Measurements from ENCODE around the gene ZIC3.

ZIC3 gene

DNA sequence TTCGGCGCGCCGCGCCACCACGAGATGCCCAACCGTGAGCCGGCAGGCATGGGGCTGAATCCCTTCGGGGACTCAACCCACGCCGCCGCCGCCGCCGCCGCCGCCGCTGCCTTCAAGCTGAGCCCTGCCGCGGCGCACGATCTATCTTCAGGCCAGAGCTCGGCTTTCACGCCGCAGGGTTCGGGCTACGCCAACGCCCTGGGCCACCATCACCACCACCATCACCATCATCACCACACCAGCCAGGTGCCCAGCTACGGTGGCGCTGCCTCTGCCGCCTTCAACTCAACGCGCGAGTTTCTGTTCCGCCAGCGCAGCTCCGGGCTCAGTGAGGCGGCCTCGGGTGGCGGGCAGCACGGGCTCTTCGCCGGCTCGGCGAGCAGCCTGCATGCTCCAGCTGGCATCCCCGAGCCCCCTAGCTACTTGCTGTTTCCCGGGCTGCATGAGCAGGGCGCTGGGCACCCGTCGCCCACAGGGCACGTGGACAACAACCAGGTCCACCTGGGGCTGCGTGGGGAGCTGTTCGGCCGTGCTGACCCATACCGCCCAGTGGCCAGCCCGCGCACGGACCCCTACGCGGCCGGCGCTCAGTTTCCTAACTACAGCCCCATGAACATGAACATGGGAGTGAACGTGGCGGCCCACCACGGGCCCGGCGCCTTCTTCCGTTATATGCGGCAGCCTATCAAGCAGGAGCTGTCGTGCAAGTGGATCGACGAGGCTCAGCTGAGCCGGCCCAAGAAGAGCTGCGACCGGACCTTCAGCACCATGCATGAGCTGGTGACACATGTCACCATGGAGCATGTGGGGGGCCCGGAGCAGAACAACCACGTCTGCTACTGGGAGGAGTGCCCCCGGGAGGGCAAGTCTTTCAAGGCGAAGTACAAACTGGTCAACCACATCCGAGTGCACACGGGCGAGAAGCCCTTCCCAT is 1.1 kb downstream of the ZIC3 start:
- H2AFZ ChIP-seq (ENCODE audit: low read depth, low read length) = no peak overlapping the region
- H4K20me1 ChIP-seq (ENCODE audit: insufficient read depth, low read length) = no peaks in the 10 kb centered on the region
- TF ChIP-seq EZH2phosphoT487 (IDR thresholded peaks at IDR 0.05; ENCODE audit: low read depth) (no peak), CTCF (IDR thresholded peaks at IDR 0.05; ENCODE audit: low read depth, low read length) (no peak)
- H3K4me2 ChIP-seq (ENCODE audit: low read length) = no peak overlapping the region
- H3K36me3 ChIP-seq (replicated peaks; ENCODE audit: low read depth, low read length) = no peaks in the 10 kb centered on the region
- no peak overlapping the region for H3K9ac ChIP-seq (ENCODE audit: low read length)
- H3K4me3 ChIP-seq (ENCODE audit: low read length) = no peak overlapping the region
- H3K9me3 ChIP-seq (ENCODE audit: insufficient read depth, low read length) = no peaks in the 10 kb centered on the region
- no peaks in the 10 kb centered on the region for H3K79me2 ChIP-seq (ENCODE audit: low read length)
- H3K27ac ChIP-seq (ENCODE audit: low read length) = no peak overlapping the region
- no peaks in the 10 kb centered on the region for H3K4me1 ChIP-seq (ENCODE audit: low read length)
- H3K27me3 ChIP-seq (ENCODE audit: low read depth, low read length) = no peaks in the 10 kb centered on the region

DNA sequence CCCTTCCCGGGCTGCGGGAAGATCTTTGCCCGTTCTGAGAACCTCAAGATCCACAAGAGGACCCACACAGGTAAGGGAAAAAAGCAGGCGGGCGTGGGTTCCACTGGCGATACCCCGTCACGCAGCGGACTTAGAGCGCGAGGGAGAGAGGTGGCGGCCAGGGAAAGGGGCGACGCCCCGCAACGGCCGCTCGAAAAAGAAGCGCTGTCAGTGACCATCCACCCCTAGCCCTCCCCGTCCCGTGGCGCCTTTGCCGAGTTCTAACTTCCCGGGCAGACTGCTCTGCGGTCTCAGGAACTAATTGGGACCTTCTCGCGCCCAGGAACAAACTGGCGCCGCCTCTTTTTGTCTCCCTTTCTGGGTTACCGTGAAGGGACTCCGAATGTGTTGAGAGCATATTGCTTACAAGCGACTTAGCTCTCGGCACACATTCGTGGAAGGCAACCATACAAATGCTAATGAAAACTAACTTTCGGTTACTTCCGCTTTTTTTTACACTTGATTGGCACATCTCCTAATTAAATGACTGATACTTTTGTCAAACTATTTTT is 1.8 kb downstream of the ZIC3 start:
- H3K9ac ChIP-seq (ENCODE audit: low read length) = no peak overlapping the region
- no peak overlapping the region for H3K4me3 ChIP-seq (ENCODE audit: low read length)
- no peak overlapping the region for H3K27ac ChIP-seq (ENCODE audit: low read length)
- no peaks in the 10 kb centered on the region for H4K20me1 ChIP-seq (ENCODE audit: insufficient read depth, low read length)
- H3K79me2 ChIP-seq (ENCODE audit: low read length) = no peaks in the 10 kb centered on the region
- H3K4me1 ChIP-seq (ENCODE audit: low read length) = no peaks in the 10 kb centered on the region
- H3K36me3 ChIP-seq (replicated peaks; ENCODE audit: low read depth, low read length) = no peaks in the 10 kb centered on the region
- no peaks in the 10 kb centered on the region for H3K27me3 ChIP-seq (ENCODE audit: low read depth, low read length)
- no peak overlapping the region for H3K4me2 ChIP-seq (ENCODE audit: low read length)
- no peak for TF ChIP-seq CTCF (IDR thresholded peaks at IDR 0.05; ENCODE audit: low read depth, low read length)
- TF ChIP-seq EZH2phosphoT487 (IDR thresholded peaks at IDR 0.05; ENCODE audit: low read depth) = no peak
- H2AFZ ChIP-seq (ENCODE audit: low read depth, low read length) = no peak overlapping the region
- H3K9me3 ChIP-seq (ENCODE audit: insufficient read depth, low read length) = no peaks in the 10 kb centered on the region

GRCh38 chrX:137568741-137569469 is 3.0 kb downstream of the ZIC3 start:
- Histone ChIP-seq H3K9me3 (ENCODE audit: insufficient read depth, low read length) (no peaks in the 10 kb centered on the region), H3K9ac (ENCODE audit: low read length) (no peak overlapping the region), H3K36me3 (replicated peaks; ENCODE audit: low read depth, low read length) (no peaks in the 10 kb centered on the region), H2AFZ (ENCODE audit: low read depth, low read length) (no peak overlapping the region), H3K27ac (ENCODE audit: low read length) (no peak overlapping the region), H3K79me2 (ENCODE audit: low read length) (no peaks in the 10 kb centered on the region), H4K20me1 (ENCODE audit: insufficient read depth, low read length) (no peaks in the 10 kb centered on the region), H3K27me3 (ENCODE audit: low read depth, low read length) (no peaks in the 10 kb centered on the region), H3K4me2 (ENCODE audit: low read length) (no peak overlapping the region), H3K4me3 (ENCODE audit: low read length) (no peak overlapping the region), H3K4me1 (ENCODE audit: low read length) (no peaks in the 10 kb centered on the region)
- TF ChIP-seq EZH2phosphoT487 (IDR thresholded peaks at IDR 0.05; ENCODE audit: low read depth) (no peak), CTCF (IDR thresholded peaks at IDR 0.05; ENCODE audit: low read depth, low read length) (no peak)

DNA sequence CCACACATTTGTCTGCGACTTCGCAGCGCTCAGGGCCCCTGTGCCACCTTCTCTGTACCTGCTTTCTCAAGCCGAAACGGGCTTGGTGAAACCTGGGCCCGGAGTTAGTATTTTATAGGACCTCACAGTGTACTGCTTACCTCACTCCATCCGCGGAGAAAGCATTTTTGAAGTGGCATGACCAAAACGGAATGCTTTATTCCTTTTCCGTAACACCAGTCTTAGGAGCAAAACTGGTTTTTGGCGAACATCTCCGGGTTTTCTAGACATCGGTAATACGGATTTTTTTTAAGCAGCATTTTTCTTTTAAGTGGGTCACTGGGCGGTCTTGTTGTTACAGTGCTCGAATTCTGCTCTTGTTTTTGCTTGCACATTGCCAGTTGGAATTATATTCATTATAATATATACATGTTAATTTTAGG is 3.6 kb downstream of the ZIC3 start:
- H3K9ac ChIP-seq (ENCODE audit: low read length) = no peak overlapping the region
- no peaks in the 10 kb centered on the region for H3K36me3 ChIP-seq (replicated peaks; ENCODE audit: low read depth, low read length)
- no peaks in the 10 kb centered on the region for H3K4me1 ChIP-seq (ENCODE audit: low read length)
- H4K20me1 ChIP-seq (ENCODE audit: insufficient read depth, low read length) = no peaks in the 10 kb centered on the region
- TF ChIP-seq CTCF (IDR thresholded peaks at IDR 0.05; ENCODE audit: low read depth, low read length) (no peak), EZH2phosphoT487 (IDR thresholded peaks at IDR 0.05; ENCODE audit: low read depth) (no peak)
- no peak overlapping the region for H3K4me2 ChIP-seq (ENCODE audit: low read length)
- H3K79me2 ChIP-seq (ENCODE audit: low read length) = no peaks in the 10 kb centered on the region
- H3K27ac ChIP-seq (ENCODE audit: low read length) = no peak overlapping the region
- H2AFZ ChIP-seq (ENCODE audit: low read depth, low read length) = no peak overlapping the region
- H3K4me3 ChIP-seq (ENCODE audit: low read length) = no peak overlapping the region
- H3K9me3 ChIP-seq (ENCODE audit: insufficient read depth, low read length) = no peaks in the 10 kb centered on the region
- no peaks in the 10 kb centered on the region for H3K27me3 ChIP-seq (ENCODE audit: low read depth, low read length)

All from OCI-LY3 (cell line).